ENCODE data around the gene CRYGN. TPM values are rescaled to one million over a fixed set of nuclear protein-coding genes. Genes with fewer than 3 reads are reported as not detected.

The CRYGN gene
- total and polyA plus RNA-seq, 2 donors from 2014 or later: 0.22 TPM; not detected in 1

GRCh38 chr7:151442776-151443496 lies 3.0 kb upstream of the CRYGN start:
- DNase-seq: peak in 1 of 5 donors; percentile 17
- Histone ChIP-seq H3K9ac (ENCODE audit: low read length in 3 of 3) (no peak overlapping the region), H3K27me3 (ENCODE audit: control insufficient read depth, insufficient read depth, low read length) (no peaks in the 10 kb centered on the region), H3K27ac (ENCODE audit: low read depth in 2 of 2, low read length in 2 of 2) (no peak overlapping the region), H3K4me1 (ENCODE audit: control insufficient read depth in 2 of 3, insufficient read depth in 2 of 3, low read depth in 1 of 3, low read length in 3 of 3) (peaks cover 0 to 3% (median 2%) of the 10 kb centered on the region in 3 donors), H3K4me3 (ENCODE audit: low read length in 3 of 3) (no peak overlapping the region), H3K9me3 (ENCODE audit: control insufficient read depth in 2 of 3, insufficient read depth in 1 of 3, low read length in 3 of 3) (no peaks in the 10 kb centered on the region), H3K36me3 (ENCODE audit: control insufficient read depth in 2 of 3, insufficient read depth in 3 of 3, low read length in 3 of 3) (no peaks in the 10 kb centered on the region)
- FAIRE-seq: no peak
- no peak for TF ChIP-seq CTCF (IDR thresholded peaks at IDR 0.05; ENCODE audit: borderline replicate concordance, extremely low read depth, insufficient read depth)
- intact Hi-C loops (cut with DNase I): no loop called here

GRCh38 chr7:151440799-151441445 lies 981 bp upstream of the CRYGN start:
- FAIRE-seq (no peak), DNase-seq (peak in 1 of 5 donors; percentile 53)
- no peaks in the 10 kb centered on the region for H3K9me3 ChIP-seq (ENCODE audit: control insufficient read depth in 2 of 3, insufficient read depth in 1 of 3, low read length in 3 of 3)
- TF ChIP-seq CTCF (IDR thresholded peaks at IDR 0.05; ENCODE audit: borderline replicate concordance, extremely low read depth, insufficient read depth): no peak
- no peak overlapping the region for H3K9ac ChIP-seq (ENCODE audit: low read length in 3 of 3)
- intact Hi-C loops (cut with DNase I): no loop called here
- H3K27me3 ChIP-seq (ENCODE audit: control insufficient read depth, insufficient read depth, low read length): no peaks in the 10 kb centered on the region
- peak overlapping the region in 1 of 3 donors; percentile 11 for H3K4me3 ChIP-seq (ENCODE audit: low read length in 3 of 3)
- H3K4me1 ChIP-seq (ENCODE audit: control insufficient read depth in 2 of 3, insufficient read depth in 2 of 3, low read depth in 1 of 3, low read length in 3 of 3): peaks cover 0 to 3% (median 2%) of the 10 kb centered on the region in 3 donors
- no peaks in the 10 kb centered on the region for H3K36me3 ChIP-seq (ENCODE audit: control insufficient read depth in 2 of 3, insufficient read depth in 3 of 3, low read length in 3 of 3)
- H3K27ac ChIP-seq (ENCODE audit: low read depth in 2 of 2, low read length in 2 of 2): no peak overlapping the region

DNA sequence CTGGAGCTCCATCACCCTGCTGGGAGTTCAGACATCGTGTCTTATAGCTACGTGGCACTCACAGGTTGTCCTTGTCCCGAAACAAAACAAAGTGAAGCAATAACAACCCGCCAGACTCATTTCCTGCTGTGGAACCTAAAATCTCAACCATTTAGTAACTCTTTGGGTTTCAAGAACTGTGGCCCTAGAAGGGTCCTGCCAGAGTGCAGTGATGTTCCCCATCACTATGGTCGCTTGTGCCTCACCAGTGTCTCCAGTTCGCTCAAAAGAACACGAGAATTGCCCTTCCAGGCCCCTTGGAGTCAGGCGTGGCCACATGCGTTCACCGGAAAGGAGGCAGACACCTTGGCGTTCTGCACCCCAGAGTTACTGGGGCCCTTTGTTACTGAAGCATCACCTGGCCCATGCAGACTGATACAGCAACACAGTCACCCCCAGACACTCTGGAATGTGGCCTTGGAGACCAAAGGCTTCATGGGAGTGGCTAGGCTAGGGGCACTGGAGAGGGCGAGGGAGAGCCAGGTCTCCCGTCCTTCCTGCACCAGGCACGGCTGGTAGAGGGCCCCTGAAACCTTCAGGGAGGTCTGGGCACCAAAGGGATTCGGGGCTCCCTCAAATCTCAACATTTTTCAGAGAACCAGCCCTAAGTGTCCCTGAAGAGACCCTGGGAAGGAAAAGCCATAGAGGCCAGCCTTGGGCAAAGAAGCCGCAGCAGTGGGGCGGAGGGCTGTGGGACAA lies 908 bp downstream of the CRYGN start:
- Histone ChIP-seq H3K9ac (ENCODE audit: low read length in 3 of 3) (no peak overlapping the region), H3K9me3 (ENCODE audit: control insufficient read depth in 2 of 3, insufficient read depth in 1 of 3, low read length in 3 of 3) (no peaks in the 10 kb centered on the region), H3K4me3 (ENCODE audit: low read length in 3 of 3) (no peak overlapping the region), H3K27me3 (ENCODE audit: control insufficient read depth, insufficient read depth, low read length) (no peaks in the 10 kb centered on the region), H3K36me3 (ENCODE audit: control insufficient read depth in 2 of 3, insufficient read depth in 3 of 3, low read length in 3 of 3) (no peaks in the 10 kb centered on the region), H3K4me1 (ENCODE audit: control insufficient read depth in 2 of 3, insufficient read depth in 2 of 3, low read depth in 1 of 3, low read length in 3 of 3) (peaks cover 0 to 2% (median 0%) of the 10 kb centered on the region in 3 donors), H3K27ac (ENCODE audit: low read depth in 2 of 2, low read length in 2 of 2) (no peak overlapping the region)
- no peak for TF ChIP-seq CTCF (IDR thresholded peaks at IDR 0.05; ENCODE audit: borderline replicate concordance, extremely low read depth, insufficient read depth)
- no peak for FAIRE-seq
- peak in 1 of 5 donors; percentile 34 for DNase-seq
- intact Hi-C loops (cut with DNase I): no loop called here
